MCF 10A (cell line): Measurements from ENCODE around the gene C1D. TPM values are rescaled to one million over a fixed set of nuclear protein-coding genes. Genes with fewer than 3 reads are reported as not detected.

Source experiments
- BruUV-seq: library from RNA; stranded (reverse); fragments of 400-500 nt; replicated peaks from 2 replicates; lab custom pipeline; 2021; lab: Mats Ljungman, UMichigan
- CTCF ChIA-PET: fragments of 300-600 bp; sonication (Branson Sonifier 250); formaldehyde crosslinking; extraction: SDS; loops from one replicate; lab custom pipeline; 2021; ENCODE audit warnings: antibody characterized with exemption, inconsistent platforms; lab: Yijun Ruan, JAX
- POLR2A ChIA-PET: fragments of 300-600, 350-650 bp; sonication (Branson Sonifier 250); formaldehyde crosslinking; extraction: SDS; loops from one replicate; lab custom pipeline; 2020; ENCODE audit warnings: antibody characterized with exemption, inconsistent platforms; lab: Yijun Ruan, JAX
- DNase-seq: peaks from one replicate; pipeline ENCODE4 v3.0.0-alpha.2; 2018; ENCODE audit not compliant: unreplicated experiment
- H3K27ac Mint-ChIP-seq: one replicate; pipeline ENCODE4 v1.8.0; 2022; ENCODE audit warnings: mild to moderate bottlenecking, low read depth, mixed read lengths; ENCODE audit not compliant: unreplicated experiment
- H3K27me3 Mint-ChIP-seq: one replicate; pipeline ENCODE4 v1.8.0; 2022; ENCODE audit warnings: mixed read lengths; ENCODE audit not compliant: insufficient read depth, unreplicated experiment
- H3K36me3 Mint-ChIP-seq: one replicate; pipeline ENCODE4 v1.8.0; 2022; ENCODE audit warnings: mild to moderate bottlenecking, moderate library complexity, mixed read lengths; ENCODE audit not compliant: insufficient read depth, unreplicated experiment
- H3K4me1 Mint-ChIP-seq: one replicate; pipeline ENCODE4 v1.8.0; 2022; ENCODE audit warnings: mixed read lengths; ENCODE audit not compliant: insufficient read depth, unreplicated experiment
- H3K4me3 Mint-ChIP-seq: one replicate; pipeline ENCODE4 v1.8.0; 2022; ENCODE audit warnings: mild to moderate bottlenecking, moderate library complexity, mixed read lengths; ENCODE audit not compliant: unreplicated experiment
- H3K9me3 Mint-ChIP-seq: one replicate; pipeline ENCODE4 v1.8.0; 2022; ENCODE audit warnings: mixed read lengths; ENCODE audit not compliant: unreplicated experiment
- intact Hi-C: fragments of 100-400 bp; cut with micrococcal nuclease; formaldehyde crosslinking; loops from 2 replicates; pipeline ENCODE4 v1.14.1; 2022
- total RNA-seq: library from RNA; stranded (reverse); gene quantifications from 2 replicates; pipeline ENCODE4 v1.2.3, GENCODE V29; 2022
- TF ChIP-seq, protein P1 (sequence below): fragments of 200-600 bp; IDR thresholded peaks from one replicate; pipeline ENCODE4 v1.8.0; 2022; ENCODE audit warnings: antibody characterized with exemption, mild to moderate bottlenecking; ENCODE audit not compliant: unreplicated experiment

C1D gene
- total RNA-seq, 1 experiment from 2014 or later = 17.4 TPM

DNA sequence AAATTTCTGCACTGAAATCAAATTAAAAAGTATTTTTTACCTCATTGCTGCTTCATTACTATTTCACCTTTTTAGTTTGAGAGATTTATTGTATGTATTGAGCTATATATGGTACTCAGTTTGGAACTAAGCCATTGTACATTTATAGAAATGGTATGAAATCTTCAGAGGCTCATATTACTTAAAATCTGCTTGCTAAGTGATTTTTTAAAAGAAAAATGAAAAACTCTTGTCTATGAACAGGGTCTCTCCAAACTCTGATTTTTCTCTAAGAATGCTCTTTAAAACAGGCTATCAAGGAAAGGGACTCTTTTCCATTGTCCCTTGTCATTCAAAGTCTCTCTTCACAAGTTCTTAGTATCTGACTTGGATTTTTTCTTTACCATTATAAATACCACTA is 31.8 kb downstream of the C1D start:
- Mint-ChIP-seq H3K4me1 (peaks cover 5% of the 10 kb centered on the region), H3K27me3 (no peaks in the 10 kb centered on the region), H3K27ac (no peak overlapping the region), H3K9me3 (no peaks in the 10 kb centered on the region), H3K4me3 (no peak overlapping the region), H3K36me3 (no peaks in the 10 kb centered on the region)
- TF ChIP-seq, protein P1, sequence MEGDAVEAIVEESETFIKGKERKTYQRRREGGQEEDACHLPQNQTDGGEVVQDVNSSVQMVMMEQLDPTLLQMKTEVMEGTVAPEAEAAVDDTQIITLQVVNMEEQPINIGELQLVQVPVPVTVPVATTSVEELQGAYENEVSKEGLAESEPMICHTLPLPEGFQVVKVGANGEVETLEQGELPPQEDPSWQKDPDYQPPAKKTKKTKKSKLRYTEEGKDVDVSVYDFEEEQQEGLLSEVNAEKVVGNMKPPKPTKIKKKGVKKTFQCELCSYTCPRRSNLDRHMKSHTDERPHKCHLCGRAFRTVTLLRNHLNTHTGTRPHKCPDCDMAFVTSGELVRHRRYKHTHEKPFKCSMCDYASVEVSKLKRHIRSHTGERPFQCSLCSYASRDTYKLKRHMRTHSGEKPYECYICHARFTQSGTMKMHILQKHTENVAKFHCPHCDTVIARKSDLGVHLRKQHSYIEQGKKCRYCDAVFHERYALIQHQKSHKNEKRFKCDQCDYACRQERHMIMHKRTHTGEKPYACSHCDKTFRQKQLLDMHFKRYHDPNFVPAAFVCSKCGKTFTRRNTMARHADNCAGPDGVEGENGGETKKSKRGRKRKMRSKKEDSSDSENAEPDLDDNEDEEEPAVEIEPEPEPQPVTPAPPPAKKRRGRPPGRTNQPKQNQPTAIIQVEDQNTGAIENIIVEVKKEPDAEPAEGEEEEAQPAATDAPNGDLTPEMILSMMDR = no peak
- DNase-seq = no peak
- no TSS peak for BruUV-seq
- ChIA-PET CTCF (interaction anchor here (0.5 to 2.9 kb wide), 18 partner anchors 13 to 1602 kb away, joined by 3 to 8 read pairs (median 4); no protein-coding TSS in a partner anchor), POLR2A (interaction anchor here (0.7 to 2.3 kb wide), 17 partner anchors 10 to 1597 kb away, joined by 3 to 15 read pairs (median 5); no protein-coding TSS in a partner anchor)
- intact Hi-C loops = loop anchor here (1.0 to 5.0 kb wide), 9 partner anchors 191 to 1598 kb away; no protein-coding TSS in a partner anchor

DNA sequence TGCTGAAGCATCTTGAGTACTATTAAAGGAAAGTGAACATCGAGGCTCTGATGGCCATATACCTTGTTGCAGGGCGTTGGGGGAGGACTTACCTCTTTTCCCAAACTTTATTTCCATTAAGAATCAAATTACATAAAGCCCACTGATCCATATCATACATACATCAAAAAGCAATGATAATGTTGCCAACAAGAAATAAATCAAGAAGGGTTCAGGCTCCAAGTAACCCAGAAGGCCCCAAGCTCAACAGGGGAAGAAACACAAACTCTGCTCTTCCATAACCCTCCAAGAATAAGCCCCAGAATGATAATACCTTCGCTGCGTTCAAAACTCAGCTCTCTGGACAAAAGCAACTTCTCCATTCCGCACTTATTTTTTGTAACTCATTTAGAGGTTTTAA is 32.3 kb downstream of the C1D start:
- Mint-ChIP-seq H3K4me3 (no peak overlapping the region), H3K4me1 (peaks cover 5% of the 10 kb centered on the region), H3K27me3 (no peaks in the 10 kb centered on the region), H3K9me3 (no peaks in the 10 kb centered on the region), H3K36me3 (no peaks in the 10 kb centered on the region), H3K27ac (no peak overlapping the region)
- TF ChIP-seq, protein P1 = no peak
- BruUV-seq = no TSS peak
- intact Hi-C loops = loop anchor here (2.0 to 5.0 kb wide), 5 partner anchors 553 to 1454 kb away; no protein-coding TSS in a partner anchor
- ChIA-PET CTCF (interaction anchor here (0.6 to 1.9 kb wide), 12 partner anchors 33 to 1602 kb away, joined by 3 to 7 read pairs (median 4); no protein-coding TSS in a partner anchor), POLR2A (interaction anchor here (0.7 to 2.3 kb wide), 12 partner anchors 10 to 1596 kb away, joined by 3 to 15 read pairs (median 4); no protein-coding TSS in a partner anchor)
- no peak for DNase-seq

DNA sequence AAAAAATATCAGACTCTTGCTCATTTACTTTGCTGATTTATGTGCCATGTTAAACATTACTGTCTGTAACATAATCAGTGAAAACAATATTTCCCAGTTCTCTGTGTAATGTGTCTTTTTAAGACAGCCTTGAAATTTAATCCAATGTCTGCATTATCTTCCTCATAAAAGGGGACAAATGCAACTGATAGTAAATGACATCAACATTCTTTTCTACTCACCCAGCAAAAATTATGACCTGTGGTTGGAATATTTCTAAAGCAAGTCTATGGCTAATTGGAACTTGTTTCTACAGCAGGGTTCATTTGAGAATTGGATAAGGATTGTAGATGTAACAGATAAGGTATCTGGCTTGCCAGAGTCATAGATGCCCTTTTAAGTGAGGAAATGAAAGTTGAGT is 34.8 kb downstream of the C1D start:
- Mint-ChIP-seq H3K9me3 (no peaks in the 10 kb centered on the region), H3K36me3 (no peaks in the 10 kb centered on the region), H3K4me1 (peaks cover 5% of the 10 kb centered on the region), H3K27ac (no peak overlapping the region), H3K4me3 (no peak overlapping the region), H3K27me3 (no peaks in the 10 kb centered on the region)
- TF ChIP-seq, protein P1 = no peak
- no TSS peak for BruUV-seq
- intact Hi-C loops = loop anchor here (5.0 kb wide), 1 partner anchor 311 kb away; no protein-coding TSS in a partner anchor
- DNase-seq = no peak
- CTCF ChIA-PET = no interaction called here
- POLR2A ChIA-PET = interaction anchor here (0.7 kb wide), 1 partner anchor 19 kb away, joined by 3 read pairs; no protein-coding TSS in a partner anchor

DNA sequence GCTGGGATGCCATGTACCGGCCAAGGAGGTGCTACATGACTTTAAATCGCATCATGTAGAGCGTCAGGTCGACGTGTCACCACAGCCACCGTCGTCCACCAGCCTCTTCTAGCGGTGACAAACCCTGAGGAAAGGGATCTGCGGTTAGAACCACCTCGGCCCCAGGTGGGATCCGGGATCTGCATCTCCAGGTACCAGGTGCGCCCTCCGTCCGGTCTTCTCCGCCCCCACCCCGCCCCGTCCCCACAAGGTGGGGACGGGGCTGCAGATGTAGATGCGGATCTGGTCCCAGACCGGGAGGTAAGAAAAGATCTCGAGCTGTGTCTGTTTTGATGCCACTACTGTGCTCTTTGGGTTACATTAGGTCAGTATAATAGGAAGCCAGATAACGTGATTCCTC is 38.4 kb downstream of the C1D start:
- BruUV-seq = no TSS peak
- Mint-ChIP-seq H3K4me1 (peaks cover 5% of the 10 kb centered on the region), H3K4me3 (no peak overlapping the region), H3K27ac (no peak overlapping the region), H3K36me3 (no peaks in the 10 kb centered on the region), H3K27me3 (no peaks in the 10 kb centered on the region), H3K9me3 (no peaks in the 10 kb centered on the region)
- no peak for DNase-seq
- CTCF ChIA-PET = no interaction called here
- POLR2A ChIA-PET = interaction anchor here (0.6 kb wide), 1 partner anchor 10 kb away, joined by 3 read pairs; no protein-coding TSS in a partner anchor
- TF ChIP-seq, protein P1 = no peak
- intact Hi-C loops = no loop called here
